ENCODE results near the gene FGFBP2.

The FGFBP2 gene, protein sequence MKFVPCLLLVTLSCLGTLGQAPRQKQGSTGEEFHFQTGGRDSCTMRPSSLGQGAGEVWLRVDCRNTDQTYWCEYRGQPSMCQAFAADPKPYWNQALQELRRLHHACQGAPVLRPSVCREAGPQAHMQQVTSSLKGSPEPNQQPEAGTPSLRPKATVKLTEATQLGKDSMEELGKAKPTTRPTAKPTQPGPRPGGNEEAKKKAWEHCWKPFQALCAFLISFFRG

DNA sequence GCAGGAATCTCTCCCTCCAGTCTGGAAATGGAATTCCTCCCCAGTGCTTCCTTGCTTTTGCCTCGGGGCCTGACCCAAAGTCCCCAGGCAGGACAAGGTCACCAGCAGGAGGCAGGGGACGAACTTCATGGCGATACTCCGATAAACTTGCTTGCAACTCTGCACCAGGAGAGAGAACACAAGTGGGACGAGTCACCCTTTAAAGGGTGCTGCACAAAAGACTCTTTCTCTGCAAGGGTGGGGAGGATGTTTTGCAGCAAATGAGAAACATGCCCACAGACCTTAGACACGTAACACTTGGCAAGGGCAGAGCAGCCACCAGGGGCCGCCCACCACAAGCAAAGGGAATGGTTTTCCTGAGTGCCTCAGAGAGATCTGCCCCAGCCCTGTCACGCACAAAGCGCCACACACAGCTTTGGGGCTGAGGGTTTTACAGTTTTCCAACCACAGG lies at the start of gene FGFBP2:
Gene FGFBP2, minus strand, starts transcription at position 175 of the 451 bp plus-strand sequence. Its CDS starts 46 bp downstream, at position 129.
- DNase-seq (ENCODE audit: low spot score) = peak; percentile 43

DNA sequence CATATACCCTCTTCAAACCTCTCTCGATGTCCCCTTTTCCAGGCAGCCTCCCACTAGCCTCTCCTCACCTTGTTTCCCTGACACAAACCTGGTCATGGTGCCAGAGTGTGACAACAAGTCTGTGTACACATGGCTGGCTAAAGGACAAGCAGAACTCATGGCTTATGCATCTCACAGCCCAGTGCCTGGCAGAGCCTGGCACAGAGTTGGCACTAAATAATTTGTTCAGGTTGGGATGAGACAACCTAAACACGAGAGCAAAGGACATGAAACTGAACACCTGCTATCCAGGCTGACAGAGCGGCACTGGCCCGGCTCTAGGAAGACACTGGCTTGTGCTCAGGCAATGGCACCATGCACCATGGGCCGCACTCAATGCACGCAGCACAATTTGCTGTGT lies 48.2 kb upstream of the FGFBP2 start:
- DNase-seq (ENCODE audit: low spot score) = no peak

DNA sequence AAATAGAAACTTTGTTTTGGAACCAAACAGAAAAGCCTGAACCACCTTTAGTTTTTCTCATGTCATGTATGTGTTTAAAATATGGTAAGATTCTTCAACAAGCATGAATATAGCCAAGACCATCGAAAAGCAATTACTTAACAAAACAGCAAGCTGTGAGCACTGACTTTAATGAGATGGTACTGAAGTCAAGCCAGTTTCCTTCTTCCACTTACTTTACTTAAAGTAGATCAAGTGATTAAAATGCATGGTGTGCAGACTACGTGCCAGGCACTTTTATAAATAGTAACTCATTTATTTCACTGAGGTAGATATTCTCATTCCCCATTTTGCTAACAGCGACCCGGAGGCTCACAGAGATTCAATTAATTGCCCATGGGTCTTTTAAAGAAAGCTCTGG lies 46.2 kb upstream of the FGFBP2 start:
- DNase-seq (ENCODE audit: low spot score) = no peak

DNA sequence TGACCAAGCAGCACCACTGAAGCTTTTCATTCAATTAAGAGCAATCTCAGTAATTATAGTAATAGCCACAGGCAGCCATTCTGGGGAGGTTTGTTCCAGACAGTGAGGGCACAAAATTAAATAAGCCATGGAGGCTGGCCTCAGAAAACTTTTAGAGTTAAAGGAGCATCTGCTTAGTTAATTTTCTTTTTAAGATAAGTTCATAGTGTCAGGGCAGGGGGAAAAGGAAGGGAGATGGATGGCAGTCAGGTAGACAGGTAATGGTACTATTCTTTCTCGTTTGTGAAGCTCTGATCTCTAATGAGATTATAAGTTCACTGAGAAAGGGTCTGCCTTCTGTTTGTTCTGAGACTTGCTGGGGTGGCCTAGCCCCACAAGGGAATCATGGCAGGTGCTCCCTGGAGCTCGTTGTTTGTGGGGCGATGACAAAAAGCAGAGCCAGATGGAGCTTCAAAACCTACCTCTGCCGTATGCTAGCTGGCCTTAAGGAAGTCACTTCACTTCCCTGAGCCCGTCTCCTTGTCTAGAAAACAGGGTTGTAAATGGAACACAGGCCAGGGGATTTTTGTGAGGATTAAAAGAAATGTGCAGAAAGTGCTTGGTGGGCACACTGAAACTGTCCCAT lies 44.6 kb upstream of the FGFBP2 start:
- no peak for DNase-seq (ENCODE audit: low spot score)

DNA sequence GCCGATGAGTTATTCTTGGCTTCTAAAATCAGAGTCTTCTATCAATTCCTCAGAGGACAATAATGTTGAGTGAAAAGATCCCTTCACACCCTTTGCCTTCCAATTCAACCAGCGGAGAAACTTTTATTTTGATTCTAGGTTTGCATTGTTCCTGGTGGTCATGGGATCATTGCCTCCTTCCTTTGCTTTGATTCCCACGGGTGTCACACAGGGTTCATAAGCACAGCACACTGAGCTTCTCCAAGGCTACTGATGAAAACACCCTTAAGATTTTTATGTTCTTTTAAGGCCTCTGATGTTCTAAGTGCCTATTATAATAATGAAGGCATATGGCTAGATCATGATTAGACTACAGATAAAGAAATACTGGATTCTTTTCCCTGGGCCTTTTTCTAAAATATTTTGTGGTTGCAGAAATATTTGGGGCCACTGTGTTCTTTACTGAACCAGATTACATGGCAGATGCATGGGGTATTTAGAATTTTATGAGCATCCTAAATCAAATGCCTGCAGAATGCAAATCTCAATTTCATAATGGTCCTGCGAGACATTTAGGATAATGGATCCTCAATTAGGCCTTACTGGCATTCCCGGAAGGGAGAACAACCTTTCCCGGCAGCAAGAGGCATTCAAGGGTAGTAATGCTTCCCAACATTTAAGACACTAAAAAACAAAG lies 43.9 kb upstream of the FGFBP2 start:
- DNase-seq (ENCODE audit: low spot score) = no peak

DNA sequence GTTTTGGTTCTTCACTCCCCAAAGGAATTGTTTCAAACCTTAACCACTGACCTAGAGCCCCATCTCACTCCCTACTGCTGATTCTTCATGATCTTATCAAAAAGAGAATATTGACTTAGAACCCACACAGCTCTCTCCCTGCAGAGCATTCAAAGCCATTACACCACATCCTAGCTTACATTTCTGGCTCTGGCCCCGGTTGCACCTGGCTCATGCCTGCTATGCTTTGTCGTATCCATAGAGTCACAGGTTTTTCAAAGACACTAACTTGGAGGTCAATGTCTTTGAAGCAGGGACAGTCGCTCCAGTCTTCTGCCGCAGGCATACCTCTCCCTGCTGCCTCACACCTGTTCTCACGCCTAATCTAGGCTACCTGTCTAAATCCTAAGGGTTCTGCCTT lies 42.7 kb upstream of the FGFBP2 start:
- DNase-seq (ENCODE audit: low spot score) = no peak

DNA sequence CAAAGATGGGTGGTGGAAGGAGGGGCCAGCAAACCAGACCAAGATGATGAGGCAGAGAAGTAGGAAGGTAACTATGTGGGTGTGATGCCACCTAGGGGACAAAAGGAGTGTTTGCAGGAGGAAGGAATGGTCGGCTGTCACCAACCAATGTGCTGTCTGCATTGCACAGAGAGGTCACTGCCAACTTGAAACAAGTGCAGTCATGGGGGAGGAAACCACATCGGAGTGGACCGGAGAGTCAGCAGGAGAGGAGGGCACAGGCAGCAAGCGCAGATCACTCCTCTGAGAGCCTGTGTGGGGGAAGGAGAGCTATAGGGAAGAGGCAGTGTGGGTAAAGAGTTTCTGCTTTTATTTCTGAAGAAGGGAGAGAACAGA lies 38.5 kb upstream of the FGFBP2 start:
- peak; percentile 93 for DNase-seq (ENCODE audit: low spot score)

DNA sequence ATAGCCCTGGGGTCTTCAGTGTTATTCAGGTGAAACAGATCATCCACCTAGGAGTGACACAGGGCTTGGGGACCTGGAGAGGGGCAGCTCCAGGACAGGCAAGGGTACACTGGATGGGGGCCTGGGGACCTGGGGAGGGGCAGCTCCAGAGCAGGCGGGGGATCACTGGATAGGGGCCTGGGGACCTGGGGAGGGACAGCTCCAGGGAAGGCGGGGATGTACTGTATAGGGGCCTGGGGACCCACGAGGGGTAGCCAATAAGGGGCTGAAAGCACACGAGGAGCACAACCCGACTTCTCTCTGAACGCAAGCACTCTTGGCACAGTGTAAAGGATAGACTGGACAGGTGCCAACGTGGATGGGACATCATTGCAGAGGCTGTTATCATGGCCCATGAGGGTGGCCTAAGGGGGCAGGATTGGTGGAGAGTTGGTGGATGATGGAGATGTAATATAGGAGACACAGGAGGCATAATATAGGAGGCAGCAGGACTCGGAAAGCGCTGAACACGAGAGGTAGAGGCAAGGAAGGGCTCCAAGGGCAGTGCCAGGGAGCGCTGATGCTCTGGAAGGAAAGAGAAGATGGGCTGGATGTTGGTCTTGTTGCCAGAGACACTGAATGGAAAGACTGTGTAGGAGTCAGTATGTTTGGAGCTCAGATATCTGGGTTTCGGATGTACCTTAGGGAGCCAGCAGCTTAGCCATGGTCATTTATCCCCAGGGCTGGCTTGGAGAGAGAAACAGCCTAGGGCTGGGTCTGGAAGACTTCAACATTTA lies 37.9 kb upstream of the FGFBP2 start:
- DNase-seq (ENCODE audit: low spot score) = no peak

DNA sequence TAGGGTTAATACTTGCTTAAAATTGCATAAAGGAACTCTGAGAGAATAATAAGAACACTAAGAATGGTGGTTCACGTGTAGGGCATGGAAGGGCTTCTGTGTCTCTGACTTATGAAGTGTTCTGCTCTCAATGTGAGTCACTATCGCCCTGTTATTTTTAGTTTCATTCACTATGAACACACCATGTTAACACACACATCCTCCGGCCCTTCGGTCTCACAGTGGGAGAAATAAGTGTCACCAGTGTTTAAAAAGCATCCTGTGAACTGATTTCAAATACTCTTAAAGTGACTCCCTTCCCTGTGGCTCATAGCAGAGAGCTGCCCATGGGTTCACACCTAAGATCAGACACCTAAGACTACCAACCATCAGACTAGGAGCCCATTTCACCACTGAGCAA lies 33.8 kb upstream of the FGFBP2 start:
- no peak for DNase-seq (ENCODE audit: low spot score)

DNA sequence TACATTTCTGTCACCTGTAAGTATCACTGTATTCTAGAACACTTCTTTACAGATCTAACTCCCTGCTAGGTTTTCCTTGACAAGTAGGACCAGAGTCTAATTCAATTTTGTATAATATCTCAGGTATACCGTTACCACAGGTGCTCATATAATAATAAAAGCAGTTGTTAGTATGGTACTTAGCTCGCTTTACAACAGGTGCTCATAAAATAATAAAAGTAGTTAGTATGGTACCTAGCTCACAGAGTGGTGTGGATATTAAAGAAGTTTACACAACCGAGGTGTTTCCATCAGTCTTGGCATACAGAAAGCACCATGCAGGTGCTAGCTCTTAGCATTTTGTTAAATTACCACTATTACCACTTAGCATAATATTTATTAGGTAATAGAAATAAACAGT lies 32.9 kb upstream of the FGFBP2 start:
- no peak for DNase-seq (ENCODE audit: low spot score)

DNA sequence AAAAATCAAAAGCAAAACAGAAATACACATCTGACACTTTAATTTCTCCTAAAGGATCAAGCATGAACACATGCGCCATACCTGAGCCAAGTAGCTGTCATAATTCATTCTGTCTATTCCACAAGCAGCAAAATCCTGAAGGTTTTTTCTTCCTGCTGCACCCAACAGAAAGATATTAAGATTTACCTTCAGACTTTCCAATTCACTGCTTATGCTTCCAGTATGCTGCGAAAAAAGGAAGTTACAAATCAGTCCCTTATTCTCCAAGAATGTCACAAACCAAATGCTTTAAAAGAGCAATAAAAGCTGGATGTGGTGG lies 29.2 kb upstream of the FGFBP2 start:
- DNase-seq (ENCODE audit: low spot score) = no peak

DNA sequence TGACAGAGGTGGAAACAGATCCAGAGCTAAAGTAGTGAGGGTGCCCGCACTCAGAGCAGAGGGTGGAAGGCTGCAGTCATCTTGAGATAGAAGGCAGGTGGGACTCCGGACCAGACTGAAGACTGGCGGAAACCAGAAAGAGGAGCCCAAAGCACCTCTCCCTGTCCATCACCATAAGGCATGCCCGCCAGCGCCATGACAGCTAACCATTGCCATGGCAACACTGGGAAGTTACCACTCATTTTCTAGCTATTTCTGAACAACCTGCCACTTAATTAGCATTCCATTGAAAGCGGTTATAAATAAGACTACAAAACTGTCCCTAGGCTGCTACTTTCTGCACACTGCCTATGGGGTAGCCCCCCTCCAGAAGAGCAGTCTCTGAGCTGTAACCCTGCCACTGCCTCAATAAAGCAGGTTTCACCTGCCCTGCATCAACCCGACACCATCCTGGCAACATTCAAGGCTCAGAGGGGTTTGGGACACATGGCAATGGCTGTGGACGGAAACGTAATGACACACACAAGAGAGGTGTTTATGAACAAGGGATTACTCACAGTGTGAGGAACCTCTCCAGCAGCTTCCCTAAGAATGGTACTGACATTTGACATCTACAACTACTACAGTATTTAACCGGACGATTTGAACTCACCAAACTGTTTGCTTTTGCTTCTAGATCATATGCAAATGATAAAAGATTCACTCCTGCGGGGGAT lies 27.8 kb upstream of the FGFBP2 start:
- DNase-seq (ENCODE audit: low spot score) = peak; percentile 51

DNA sequence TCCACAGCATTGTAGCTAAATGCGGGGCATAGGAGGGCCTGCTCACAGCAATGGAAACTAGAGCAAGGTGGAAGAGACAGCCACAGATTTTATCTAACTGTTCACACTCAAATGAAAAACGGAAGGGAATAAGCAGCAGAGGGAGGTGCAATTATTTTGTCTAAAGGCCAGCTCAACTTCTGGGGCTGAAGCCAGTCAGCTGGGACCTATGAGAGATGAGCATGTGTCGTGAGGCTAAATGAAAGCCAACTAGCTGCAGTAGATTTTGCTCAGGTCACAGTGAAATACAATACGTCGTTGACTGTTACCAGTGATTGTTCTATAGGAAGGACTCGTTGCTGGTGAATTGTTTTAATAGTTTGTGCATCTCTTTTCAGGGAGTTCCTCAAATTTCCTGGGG lies 26.4 kb upstream of the FGFBP2 start:
- DNase-seq (ENCODE audit: low spot score) = no peak

DNA sequence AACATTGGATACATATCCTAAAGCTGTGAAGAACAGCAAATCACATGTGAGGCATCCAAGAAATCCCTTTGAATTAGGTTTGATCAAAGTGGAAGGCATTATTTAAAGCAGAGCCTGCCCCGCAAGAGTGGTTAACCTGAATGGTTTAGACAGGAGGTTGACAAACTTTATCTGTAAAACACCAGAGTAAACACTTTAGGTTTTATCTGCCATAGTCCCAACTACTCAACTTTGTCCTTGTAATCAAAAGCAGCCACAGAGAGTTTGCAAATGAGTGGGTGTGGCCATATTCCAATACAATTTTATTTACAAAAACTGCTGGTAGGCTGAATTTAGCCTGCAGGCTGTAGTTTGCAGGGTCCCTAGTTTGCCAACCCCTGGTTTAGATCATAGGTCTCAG lies 25.2 kb upstream of the FGFBP2 start:
- DNase-seq (ENCODE audit: low spot score) = no peak

DNA sequence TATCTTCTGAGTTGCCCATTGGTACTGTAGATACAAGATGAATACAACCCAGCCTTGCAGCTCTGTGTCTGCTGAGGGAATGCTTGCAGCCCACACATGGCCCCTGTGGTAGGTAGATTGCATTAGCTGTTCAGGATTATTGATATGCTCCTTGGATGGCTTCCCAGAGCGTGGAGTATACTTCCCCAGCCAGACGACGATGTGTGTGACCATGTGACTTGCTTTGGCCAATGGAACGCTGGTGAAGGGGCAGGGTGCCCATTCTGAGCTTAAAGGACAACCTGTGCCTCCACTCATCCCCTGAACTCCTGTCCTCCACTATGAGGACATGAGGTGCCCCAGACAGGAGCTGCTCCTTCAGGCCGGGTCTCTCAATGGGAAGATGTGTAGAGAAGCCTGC lies 23.9 kb upstream of the FGFBP2 start:
- DNase-seq (ENCODE audit: low spot score) = no peak

DNA sequence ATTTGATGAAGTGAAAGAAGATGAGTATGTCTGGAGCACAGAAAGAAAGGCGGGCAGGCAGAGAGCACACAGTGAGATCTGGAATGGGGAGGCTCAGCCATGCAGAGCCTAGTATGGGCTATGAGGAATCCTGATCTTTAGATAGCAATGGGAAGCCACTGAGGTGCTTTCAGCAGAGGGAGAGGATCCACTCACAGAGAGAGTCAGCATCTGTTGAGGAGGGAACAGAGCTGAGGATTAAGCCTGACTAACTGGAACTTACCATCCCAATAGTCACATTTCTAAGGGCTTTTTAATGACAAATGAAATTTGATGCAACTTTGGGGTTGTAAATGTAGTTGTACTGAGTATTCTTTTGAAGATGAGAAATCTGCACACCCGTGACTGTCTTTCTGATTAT lies 20.6 kb upstream of the FGFBP2 start:
- no peak for DNase-seq (ENCODE audit: low spot score)

DNA sequence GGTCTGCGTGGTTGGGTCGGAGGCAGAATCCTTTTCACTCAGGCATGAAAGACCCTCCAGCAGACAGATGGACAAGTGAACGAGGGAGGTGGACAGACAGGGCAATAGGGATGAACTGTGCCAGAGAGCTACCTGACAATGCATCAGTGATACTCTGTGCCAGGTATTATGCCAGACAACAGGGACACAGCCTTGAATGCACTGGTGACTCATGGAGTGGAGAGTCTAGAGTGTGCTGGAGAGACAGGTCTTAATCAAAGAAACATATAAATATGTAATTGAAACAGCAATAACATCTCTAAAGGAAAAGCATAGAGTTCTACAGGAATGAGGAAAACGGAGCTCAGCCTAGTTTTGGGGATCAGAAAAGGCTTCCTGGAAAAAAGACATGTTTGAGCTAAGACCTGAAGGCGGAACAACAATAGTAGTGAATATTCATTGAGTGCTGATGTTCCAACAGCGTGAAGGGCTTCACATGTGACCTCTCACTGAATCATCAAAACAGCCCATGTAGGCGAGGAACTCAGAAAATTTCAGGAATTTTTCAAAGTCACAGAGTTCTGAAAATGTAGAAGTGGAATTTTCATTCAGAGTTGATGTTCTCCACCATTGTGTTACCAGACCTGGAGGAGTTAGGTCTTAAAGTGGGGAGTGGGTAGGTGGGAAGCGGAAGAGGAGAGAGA lies 20.0 kb upstream of the FGFBP2 start:
- DNase-seq (ENCODE audit: low spot score) = no peak

DNA sequence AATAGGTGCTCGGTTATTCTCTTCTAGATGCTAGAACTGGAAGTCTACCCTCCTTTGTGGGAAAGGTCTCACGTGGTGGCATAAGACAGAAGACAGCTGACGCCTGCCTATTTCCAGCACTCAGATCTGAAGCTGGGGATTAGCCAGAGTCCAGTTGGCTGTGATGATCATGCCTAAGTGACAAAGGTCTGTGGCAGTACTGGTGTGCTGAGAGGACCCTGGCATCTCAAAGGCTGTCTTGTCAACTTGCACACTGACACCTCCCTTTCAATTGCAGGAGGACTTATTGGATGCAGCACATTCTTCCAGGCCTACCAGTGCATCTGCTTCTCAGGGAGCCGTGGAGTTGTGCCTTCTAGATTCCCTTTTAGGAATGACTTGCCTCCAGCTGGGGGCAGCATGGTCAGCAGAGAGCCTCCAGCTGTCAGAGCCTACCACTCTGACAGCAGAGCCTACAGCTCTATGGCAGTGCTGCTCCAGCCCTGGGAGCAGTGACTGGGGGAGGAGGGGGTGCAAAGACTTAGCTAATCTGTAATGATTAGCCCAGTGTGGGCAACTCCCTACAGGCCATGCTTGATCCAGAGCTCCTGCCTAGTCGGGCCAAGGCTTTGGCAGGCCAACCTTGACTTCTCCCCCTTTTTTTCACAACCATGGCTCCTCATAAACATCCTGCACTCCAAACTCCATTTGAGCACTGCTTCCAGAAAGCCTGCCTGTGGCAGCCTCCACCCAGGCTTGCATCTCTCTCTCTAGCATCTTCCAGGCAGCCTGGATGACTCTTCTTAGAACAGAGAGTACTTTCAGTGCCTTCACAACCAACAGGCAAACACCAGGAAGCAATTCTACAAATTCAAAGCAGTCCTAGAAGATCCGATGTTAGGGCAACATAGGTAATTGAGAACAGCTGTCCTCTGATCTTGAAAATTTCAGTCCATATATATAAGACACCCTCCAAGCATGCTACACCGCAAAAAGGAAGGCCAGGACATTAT lies 13.8 kb upstream of the FGFBP2 start:
- DNase-seq (ENCODE audit: low spot score) = no peak

DNA sequence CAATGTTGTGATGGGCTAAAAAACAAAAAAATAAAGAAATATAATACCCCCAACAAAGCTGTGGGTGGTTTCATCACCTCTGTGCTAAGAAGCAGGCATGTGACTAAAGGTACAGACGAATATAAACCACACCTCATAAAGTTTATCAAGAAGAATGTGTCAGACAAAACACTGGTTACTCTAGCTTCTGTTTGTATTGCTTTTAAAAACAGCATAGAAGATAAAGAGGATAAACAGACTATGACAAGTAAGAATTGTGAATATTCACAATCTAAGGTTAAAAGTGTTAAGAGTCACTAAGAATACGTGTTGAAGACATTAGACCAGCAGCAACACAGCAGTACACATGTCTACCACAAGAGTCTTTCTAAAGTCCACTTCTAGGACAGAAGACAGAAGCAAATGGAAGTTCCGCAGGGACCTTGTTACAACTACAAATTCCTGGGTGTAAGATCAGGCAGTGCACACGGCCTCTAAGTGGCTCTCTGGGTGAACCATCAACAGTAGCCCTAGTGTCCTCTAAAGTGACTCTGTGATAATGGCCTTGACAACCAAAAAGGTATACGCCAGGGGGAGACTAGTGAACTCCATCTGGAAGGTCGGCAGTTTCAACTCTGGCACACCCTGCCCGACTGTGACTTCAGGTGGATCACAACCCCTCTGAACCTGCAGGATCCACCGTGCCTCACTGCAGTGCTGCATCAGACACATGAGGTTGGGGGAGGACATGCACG lies 8.3 kb upstream of the FGFBP2 start:
- DNase-seq (ENCODE audit: low spot score) = no peak

Measured in Ammon's horn (tissue), 1 donor.